Stomach (tissue), 4 donors: ENCODE results near the gene DACH1.

Experiments used
- POLR2A ChIP-seq, 4 donors: fragments of 450-650 bp; IDR thresholded peaks; one replicate each; pipeline ENCODE4 v1.6.1; 2016; ENCODE audit warnings: antibody characterized with exemption in 4 of 4, control low read depth in 2 of 4, mild to moderate bottlenecking in 1 of 4, moderate library complexity in 1 of 4
- TF ChIP-seq, protein P1 (sequence below), 7 experiments: fragments of 450-650 bp in 4 of 7; fragments of 200-600 bp in 3 of 7; sonication (generic) in 3 of 7; IDR thresholded peaks; one replicate each; pipeline ENCODE4 v1.5.1; 2016 to 2019; ENCODE audit warnings: antibody characterized with exemption in 7 of 7, control low read depth in 2 of 7, mild to moderate bottlenecking in 1 of 7

DNA sequence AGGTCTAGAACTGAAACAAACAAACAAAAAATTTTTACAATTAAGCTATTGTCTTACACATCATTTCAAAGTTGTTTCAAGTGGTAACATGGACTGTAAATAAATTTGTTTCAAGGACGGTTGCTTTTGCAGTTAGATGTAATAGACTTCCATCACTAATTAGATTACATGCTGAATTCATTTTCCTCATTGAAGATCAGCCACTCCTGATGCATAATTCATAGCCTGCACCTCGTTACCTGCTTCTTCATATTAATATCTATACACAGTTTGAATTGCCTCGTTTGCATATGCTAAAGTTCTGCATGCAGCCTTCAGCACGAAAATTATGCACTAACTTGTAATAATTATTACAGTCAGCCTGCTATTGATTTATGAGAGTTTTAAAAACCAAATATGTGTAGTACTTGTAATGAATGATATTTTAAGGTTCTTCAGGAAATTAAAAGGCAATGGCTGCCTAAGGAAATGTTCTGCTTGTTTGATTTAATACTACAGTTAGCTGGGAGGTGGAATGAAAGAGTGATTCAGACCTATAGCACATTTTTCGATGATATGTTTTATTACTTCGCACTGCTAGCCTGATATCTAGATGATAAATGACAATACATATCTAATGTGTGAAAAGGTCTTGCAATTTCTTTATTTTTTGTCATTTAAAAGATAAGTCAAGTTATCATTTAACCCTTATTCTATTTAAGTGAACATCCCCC is 184.9 kb downstream of the DACH1 start:
- TF ChIP-seq, protein P1, sequence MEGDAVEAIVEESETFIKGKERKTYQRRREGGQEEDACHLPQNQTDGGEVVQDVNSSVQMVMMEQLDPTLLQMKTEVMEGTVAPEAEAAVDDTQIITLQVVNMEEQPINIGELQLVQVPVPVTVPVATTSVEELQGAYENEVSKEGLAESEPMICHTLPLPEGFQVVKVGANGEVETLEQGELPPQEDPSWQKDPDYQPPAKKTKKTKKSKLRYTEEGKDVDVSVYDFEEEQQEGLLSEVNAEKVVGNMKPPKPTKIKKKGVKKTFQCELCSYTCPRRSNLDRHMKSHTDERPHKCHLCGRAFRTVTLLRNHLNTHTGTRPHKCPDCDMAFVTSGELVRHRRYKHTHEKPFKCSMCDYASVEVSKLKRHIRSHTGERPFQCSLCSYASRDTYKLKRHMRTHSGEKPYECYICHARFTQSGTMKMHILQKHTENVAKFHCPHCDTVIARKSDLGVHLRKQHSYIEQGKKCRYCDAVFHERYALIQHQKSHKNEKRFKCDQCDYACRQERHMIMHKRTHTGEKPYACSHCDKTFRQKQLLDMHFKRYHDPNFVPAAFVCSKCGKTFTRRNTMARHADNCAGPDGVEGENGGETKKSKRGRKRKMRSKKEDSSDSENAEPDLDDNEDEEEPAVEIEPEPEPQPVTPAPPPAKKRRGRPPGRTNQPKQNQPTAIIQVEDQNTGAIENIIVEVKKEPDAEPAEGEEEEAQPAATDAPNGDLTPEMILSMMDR (IDR thresholded peaks at IDR 0.05) = no peak
- TF ChIP-seq POLR2A (IDR thresholded peaks at IDR 0.05) = no peak
